K562 (cell line): ENCODE results near the gene ATP6V1F. TPM values are rescaled to one million over a fixed set of nuclear protein-coding genes. Genes with fewer than 3 reads are reported as not detected.

ENCODE experiments used
- C11orf30 ChIP-seq: fragments of 450-650 bp; IDR thresholded peaks from 2 replicates; pipeline ENCODE4 v1.6.1; 2016; ENCODE audit warnings: low read depth, mild to moderate bottlenecking
- CHD4 ChIP-seq: fragments of 200-600 bp; sonication (generic); IDR thresholded peaks from 3 replicates; pipeline ENCODE4 v1.6.1; 2012; ENCODE audit warnings: low read depth, mild to moderate bottlenecking, mixed read lengths, low read length, inconsistent platforms; ENCODE audit not compliant: insufficient read depth, insufficient replicate concordance, poor library complexity, severe bottlenecking
- EP300 ChIP-seq: IDR thresholded peaks from 2 replicates; pipeline ENCODE4 v1.6.1; 2012; ENCODE audit warnings: low read length, improper control_type of control experiment
- FOXK2 ChIP-seq, 2 experiments: fragments of 450-650 bp; IDR thresholded peaks in 1 of 2; conservative IDR thresholded peaks in 1 of 2; 2 replicates each; pipeline ENCODE4 v1.6.1; 2016; ENCODE audit warnings: low read depth in 2 of 2, mild to moderate bottlenecking in 1 of 2
- GTF2F1 ChIP-seq: IDR thresholded peaks from 2 replicates; pipeline ENCODE4 v1.6.1; 2011; ENCODE audit warnings: low read depth, low read length, improper control_type of control experiment
- MEF2A ChIP-seq: IDR thresholded peaks from 2 replicates; pipeline ENCODE4 v1.6.1; 2011; ENCODE audit warnings: low read depth, mild to moderate bottlenecking, low read length, moderate library complexity; ENCODE audit not compliant: control insufficient read depth
- NRF1 ChIP-seq, 2 experiments: fragments of 450-650 bp; IDR thresholded peaks in 1 of 2; conservative IDR thresholded peaks in 1 of 2; 2 replicates each; pipeline ENCODE4 v1.6.1; 2014; ENCODE audit warnings: mild to moderate bottlenecking in 2 of 2
- RBM22 ChIP-seq: fragments of 200-400 bp; formaldehyde crosslinking; IDR thresholded peaks from 2 replicates; pipeline ENCODE4 v1.6.1; 2018; ENCODE audit warnings: low read length, low read depth; ENCODE audit not compliant: poor library complexity, severe bottlenecking
- SMAD4 ChIP-seq: fragments of 250-450 bp; sonication (Bioruptor Pico); conservative IDR thresholded peaks from 2 replicates; pipeline ENCODE4 v1.8.0; 2021; ENCODE audit warnings: inconsistent platforms, mild to moderate bottlenecking, moderate library complexity
- SNIP1 ChIP-seq: fragments of 450-650 bp; IDR thresholded peaks from 2 replicates; pipeline ENCODE4 v1.7.1; 2017; ENCODE audit warnings: low read depth, mild to moderate bottlenecking
- ZNF24 ChIP-seq: fragments of 450-650 bp; IDR thresholded peaks from 2 replicates; pipeline ENCODE4 v1.6.1; 2016
- ZNF586 ChIP-seq: fragments of 450-650 bp; formaldehyde crosslinking; conservative IDR thresholded peaks from 2 replicates; pipeline ENCODE4 v1.4.0; 2020; ENCODE audit warnings: mild to moderate bottlenecking, moderate library complexity
- polyA plus RNA-seq, 8 experiments: library from polyadenylated mRNA; depleted of rRNA in 4 of 8; stranded (reverse) in 5 of 8; unstranded in 3 of 8; fragments of >200 nt; fragmentation: Nextera tagmentation in 2 of 8; fragmentation: Illumina TruSeq in 1 of 8; extraction: Ambion mirVana in 2 of 8; extraction: Trizol in 1 of 8; gene quantifications; 2 replicates each; pipeline versions ENCODE4 v1.2.1 to v1.2.3, GENCODE V29; 2011 to 2014; ENCODE audit warnings: inconsistent platforms in 1 of 8, missing spikeins in 1 of 8
- total RNA-seq, 7 experiments: library from RNA; depleted of rRNA in 6 of 7; stranded (reverse); fragments of >200 nt in 6 of 7; fragmentation: Illumina TruSeq in 2 of 7; extraction: Trizol in 2 of 7; gene quantifications; 2 replicates each; pipeline versions ENCODE4 v1.2.1 to v1.2.3, GENCODE V29; 2011 to 2021; ENCODE audit warnings: low replicate concordance in 1 of 7
- TF ChIP-seq, protein P1 (sequence below), 3 experiments: fragments of 200-800 bp in 1 of 3; sonication (Bioruptor generic) in 1 of 3; sonication (generic) in 1 of 3; formaldehyde crosslinking in 1 of 3; IDR thresholded peaks; 2 replicates each; pipeline versions ENCODE4 v1.6.1 to v1.8.0; 2016 to 2022; ENCODE audit warnings: mild to moderate bottlenecking in 2 of 3, missing compliant biosample characterization in 2 of 3, missing genetic modification characterization in 2 of 3, missing genetic modification reagents in 1 of 3
- TF ChIP-seq, protein P2 (sequence below): fragments of 250-450 bp; sonication (Bioruptor Pico); IDR thresholded peaks from 2 replicates; pipeline ENCODE4 v1.4.0; 2020; ENCODE audit warnings: mild to moderate bottlenecking, moderate library complexity
- TF ChIP-seq, protein P3 (sequence below): fragments of 450-650 bp; conservative IDR thresholded peaks from 2 replicates; pipeline ENCODE4 v1.6.1; 2016; ENCODE audit warnings: missing genetic modification characterization, low read depth, mild to moderate bottlenecking, control low read depth, missing compliant biosample characterization
- TF ChIP-seq, protein P4 (sequence below): fragments of 250-450 bp; sonication (Bioruptor Pico); IDR thresholded peaks from 2 replicates; pipeline ENCODE4 v1.4.0; 2020; ENCODE audit warnings: mild to moderate bottlenecking, moderate library complexity, borderline replicate concordance

ATP6V1F gene
- total and polyA plus RNA-seq, 9 of the 15 experiments (the other 6 are each of a cell fraction or from before 2014, with no cell fraction given) = 206 to 1,123 (median 542) TPM

DNA sequence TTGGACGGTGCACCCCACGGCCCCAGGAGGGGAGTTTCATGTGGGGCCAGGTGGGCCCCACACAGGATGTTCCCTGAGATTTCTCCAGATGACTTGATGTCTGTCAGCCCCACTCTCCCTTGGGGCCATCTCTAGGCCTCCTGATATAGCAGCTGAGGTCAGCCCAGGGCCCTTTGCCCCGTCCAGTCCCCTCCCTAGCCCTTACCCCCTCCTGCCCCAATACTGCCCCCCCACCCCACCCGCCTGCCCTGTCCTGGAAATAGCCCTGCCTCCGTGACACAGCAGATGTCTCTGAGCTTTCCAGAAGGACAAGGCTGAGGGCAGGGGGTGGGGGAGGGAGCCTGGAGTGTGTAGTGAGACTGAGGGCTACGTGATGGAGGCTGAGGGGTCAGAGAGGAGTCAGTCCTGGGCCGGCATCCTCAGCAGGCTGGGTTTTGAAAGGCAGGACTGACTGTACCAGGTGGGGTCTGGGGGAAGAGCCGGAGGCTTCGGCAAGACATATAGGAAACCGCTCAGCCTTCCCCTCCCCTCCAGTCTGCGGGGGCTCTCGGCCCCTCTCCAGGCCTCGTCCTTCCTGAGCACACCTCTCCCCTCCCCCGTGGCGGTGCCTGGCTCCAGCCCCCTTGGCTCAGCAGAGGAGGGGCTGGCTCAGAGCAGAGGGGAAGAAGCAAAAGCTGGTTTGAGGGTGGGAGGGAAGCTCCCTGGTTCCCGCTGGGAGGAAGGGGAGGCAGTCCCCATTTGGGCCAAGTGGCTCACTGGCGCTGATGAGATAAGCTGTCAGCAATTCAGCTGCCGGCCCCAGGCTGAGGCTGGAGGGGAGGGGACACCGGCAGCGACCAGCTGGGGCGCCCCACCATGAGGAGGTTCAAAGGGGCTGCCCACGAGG is 30.4 kb upstream of the ATP6V1F start (continued):
- TF ChIP-seq, protein P1, sequence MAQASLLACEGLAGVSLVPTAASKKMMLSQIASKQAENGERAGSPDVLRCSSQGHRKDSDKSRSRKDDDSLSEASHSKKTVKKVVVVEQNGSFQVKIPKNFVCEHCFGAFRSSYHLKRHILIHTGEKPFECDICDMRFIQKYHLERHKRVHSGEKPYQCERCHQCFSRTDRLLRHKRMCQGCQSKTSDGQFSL (CRISPR knock-in tag; IDR thresholded peaks at IDR 0.05) = peak; percentile 93
- TF ChIP-seq, protein P1 (tag; IDR thresholded peaks at IDR 0.05) = peak in 1 of 2 experiments; percentile 99; a peak in 2 of 4 replicates
- TF ChIP-seq, protein P2, sequence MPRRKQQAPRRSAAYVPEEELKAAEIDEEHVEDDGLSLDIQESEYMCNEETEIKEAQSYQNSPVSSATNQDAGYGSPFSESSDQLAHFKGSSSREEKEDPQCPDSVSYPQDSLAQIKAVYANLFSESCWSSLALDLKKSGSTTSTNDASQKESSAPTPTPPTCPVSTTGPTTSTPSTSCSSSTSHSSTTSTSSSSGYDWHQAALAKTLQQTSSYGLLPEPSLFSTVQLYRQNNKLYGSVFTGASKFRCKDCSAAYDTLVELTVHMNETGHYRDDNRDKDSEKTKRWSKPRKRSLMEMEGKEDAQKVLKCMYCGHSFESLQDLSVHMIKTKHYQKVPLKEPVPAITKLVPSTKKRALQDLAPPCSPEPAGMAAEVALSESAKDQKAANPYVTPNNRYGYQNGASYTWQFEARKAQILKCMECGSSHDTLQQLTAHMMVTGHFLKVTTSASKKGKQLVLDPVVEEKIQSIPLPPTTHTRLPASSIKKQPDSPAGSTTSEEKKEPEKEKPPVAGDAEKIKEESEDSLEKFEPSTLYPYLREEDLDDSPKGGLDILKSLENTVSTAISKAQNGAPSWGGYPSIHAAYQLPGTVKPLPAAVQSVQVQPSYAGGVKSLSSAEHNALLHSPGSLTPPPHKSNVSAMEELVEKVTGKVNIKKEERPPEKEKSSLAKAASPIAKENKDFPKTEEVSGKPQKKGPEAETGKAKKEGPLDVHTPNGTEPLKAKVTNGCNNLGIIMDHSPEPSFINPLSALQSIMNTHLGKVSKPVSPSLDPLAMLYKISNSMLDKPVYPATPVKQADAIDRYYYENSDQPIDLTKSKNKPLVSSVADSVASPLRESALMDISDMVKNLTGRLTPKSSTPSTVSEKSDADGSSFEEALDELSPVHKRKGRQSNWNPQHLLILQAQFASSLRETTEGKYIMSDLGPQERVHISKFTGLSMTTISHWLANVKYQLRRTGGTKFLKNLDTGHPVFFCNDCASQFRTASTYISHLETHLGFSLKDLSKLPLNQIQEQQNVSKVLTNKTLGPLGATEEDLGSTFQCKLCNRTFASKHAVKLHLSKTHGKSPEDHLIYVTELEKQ (CRISPR knock-in tag) = no peak
- TF ChIP-seq RBM22 (peak; percentile 17), CHD4 (peak; percentile 6), SNIP1 (0 out of 2 replicates have a peak, but pooled peaks have one; percentile 24), GTF2F1 (peak; percentile 30; the same call in 1 of the 2 replicates), FOXK2 (conservative IDR thresholded peaks at IDR 0.05 in 1 of 2, IDR thresholded peaks at IDR 0.05 in 1 of 2; ENCODE audit: low read depth in 2 of 2) (peak in 1 of 2 experiments; percentile 46; a peak in 1 of 4 replicates), C11orf30 (peak; percentile 87), MEF2A (0 out of 2 replicates have a peak, but pooled peaks have one; percentile 38), ZNF586 (CRISPR knock-in tag) (no peak), EP300 (peak; percentile 62), NRF1 (conservative IDR thresholded peaks at IDR 0.05 in 1 of 2, IDR thresholded peaks at IDR 0.05 in 1 of 2) (peak; percentile 14 to 17; a peak in 1 of 4 replicates), SMAD4 (CRISPR knock-in tag) (peak; percentile 80), ZNF24 (peak; percentile 31; the same call in 1 of the 2 replicates)
- TF ChIP-seq, protein P3, sequence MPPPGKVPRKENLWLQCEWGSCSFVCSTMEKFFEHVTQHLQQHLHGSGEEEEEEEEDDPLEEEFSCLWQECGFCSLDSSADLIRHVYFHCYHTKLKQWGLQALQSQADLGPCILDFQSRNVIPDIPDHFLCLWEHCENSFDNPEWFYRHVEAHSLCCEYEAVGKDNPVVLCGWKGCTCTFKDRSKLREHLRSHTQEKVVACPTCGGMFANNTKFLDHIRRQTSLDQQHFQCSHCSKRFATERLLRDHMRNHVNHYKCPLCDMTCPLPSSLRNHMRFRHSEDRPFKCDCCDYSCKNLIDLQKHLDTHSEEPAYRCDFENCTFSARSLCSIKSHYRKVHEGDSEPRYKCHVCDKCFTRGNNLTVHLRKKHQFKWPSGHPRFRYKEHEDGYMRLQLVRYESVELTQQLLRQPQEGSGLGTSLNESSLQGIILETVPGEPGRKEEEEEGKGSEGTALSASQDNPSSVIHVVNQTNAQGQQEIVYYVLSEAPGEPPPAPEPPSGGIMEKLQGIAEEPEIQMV (tag) = no peak
- TF ChIP-seq, protein P4, sequence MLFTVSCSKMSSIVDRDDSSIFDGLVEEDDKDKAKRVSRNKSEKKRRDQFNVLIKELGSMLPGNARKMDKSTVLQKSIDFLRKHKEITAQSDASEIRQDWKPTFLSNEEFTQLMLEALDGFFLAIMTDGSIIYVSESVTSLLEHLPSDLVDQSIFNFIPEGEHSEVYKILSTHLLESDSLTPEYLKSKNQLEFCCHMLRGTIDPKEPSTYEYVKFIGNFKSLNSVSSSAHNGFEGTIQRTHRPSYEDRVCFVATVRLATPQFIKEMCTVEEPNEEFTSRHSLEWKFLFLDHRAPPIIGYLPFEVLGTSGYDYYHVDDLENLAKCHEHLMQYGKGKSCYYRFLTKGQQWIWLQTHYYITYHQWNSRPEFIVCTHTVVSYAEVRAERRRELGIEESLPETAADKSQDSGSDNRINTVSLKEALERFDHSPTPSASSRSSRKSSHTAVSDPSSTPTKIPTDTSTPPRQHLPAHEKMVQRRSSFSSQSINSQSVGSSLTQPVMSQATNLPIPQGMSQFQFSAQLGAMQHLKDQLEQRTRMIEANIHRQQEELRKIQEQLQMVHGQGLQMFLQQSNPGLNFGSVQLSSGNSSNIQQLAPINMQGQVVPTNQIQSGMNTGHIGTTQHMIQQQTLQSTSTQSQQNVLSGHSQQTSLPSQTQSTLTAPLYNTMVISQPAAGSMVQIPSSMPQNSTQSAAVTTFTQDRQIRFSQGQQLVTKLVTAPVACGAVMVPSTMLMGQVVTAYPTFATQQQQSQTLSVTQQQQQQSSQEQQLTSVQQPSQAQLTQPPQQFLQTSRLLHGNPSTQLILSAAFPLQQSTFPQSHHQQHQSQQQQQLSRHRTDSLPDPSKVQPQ (CRISPR knock-in tag) = no peak
